Stomach (tissue), 9 donors: ENCODE results near the gene PLAAT3. TPM values are rescaled to one million over a fixed set of nuclear protein-coding genes. Genes with fewer than 3 reads are reported as not detected.

ENCODE experiments used
- DNase-seq, 2 donors: peaks; one replicate each; pipeline versions ENCODE4 v3.0.0 to v3.0.0-alpha.2; 2013 to 2019
- H3K27ac ChIP-seq, 5 donors: fragments of 200-600 bp in 4 of 5; sonication (generic) in 4 of 5; one replicate each; pipeline ENCODE4 v1.5.1; 2013 to 2019; ENCODE audit warnings: mild to moderate bottlenecking in 1 of 5, moderate library complexity in 1 of 5
- H3K27me3 ChIP-seq, 3 donors: fragments of 200-600 bp; sonication (generic); one replicate each; pipeline ENCODE4 v1.5.1; 2017 to 2019; ENCODE audit warnings: mixed run types in 1 of 3
- H3K36me3 ChIP-seq, 4 donors: fragments of 200-600 bp; sonication (generic); 1 replicate in 3 of 4; 2 replicates in 1 of 4; pipeline ENCODE4 v1.5.1; 2016 to 2019
- H3K4me1 ChIP-seq, 4 donors: fragments of 200-600 bp; sonication (generic); one replicate each; pipeline ENCODE4 v1.5.1; 2016 to 2019
- H3K4me3 ChIP-seq, 4 donors: fragments of 200-600 bp; sonication (generic) in 3 of 4; one replicate each; pipeline ENCODE4 v1.5.1; 2016 to 2019; ENCODE audit warnings: mild to moderate bottlenecking in 1 of 4
- H3K9me3 ChIP-seq, 4 donors: fragments of 200-600 bp; sonication (generic); one replicate each; pipeline ENCODE4 v1.5.1; 2016 to 2019
- CTCF ChIP-seq, 7 experiments: fragments of 450-650 bp in 4 of 7; fragments of 200-600 bp in 3 of 7; sonication (generic) in 3 of 7; IDR thresholded peaks; one replicate each; pipeline ENCODE4 v1.5.1; 2016 to 2019; ENCODE audit warnings: antibody characterized with exemption in 7 of 7, control low read depth in 2 of 7, mild to moderate bottlenecking in 1 of 7
- EP300 ChIP-seq: sonication (generic); formaldehyde crosslinking; IDR thresholded peaks from one replicate; pipeline ENCODE4 v1.6.1; 2017; ENCODE audit warnings: antibody characterized with exemption
- POLR2A ChIP-seq, 4 donors: fragments of 450-650 bp; IDR thresholded peaks; one replicate each; pipeline ENCODE4 v1.6.1; 2016; ENCODE audit warnings: antibody characterized with exemption in 4 of 4, control low read depth in 2 of 4, mild to moderate bottlenecking in 1 of 4, moderate library complexity in 1 of 4
- POLR2AphosphoS5 ChIP-seq, 3 donors: sonication (generic); formaldehyde crosslinking; IDR thresholded peaks; one replicate each; pipeline ENCODE4 v1.6.1; 2016; ENCODE audit warnings: antibody characterized with exemption in 3 of 3
- WGBS, 5 donors: extraction: QIAGEN DNeasy Blood & Tissue Kit in 3 of 5; methylation state at CpG; one replicate each; pipeline versions ENCODE4 v1.1.5 to v1.1.7; 2013 to 2018; 5-methylcytosine and 5-hydroxymethylcytosine counted together
- intact Hi-C: fragments of 100-400 bp; cut with DNase I; formaldehyde crosslinking; loops from one replicate; pipeline ENCODE4 v1.15.1; 2023; ENCODE audit warnings: low total_unique reads
- polyA plus RNA-seq, 3 donors: library from polyadenylated mRNA; stranded (reverse); fragments of 200-250 nt; gene quantifications; one replicate each; pipeline ENCODE4 v1.2.3, GENCODE V29; 2013
- total RNA-seq, 5 donors: library from RNA; depleted of rRNA; stranded (reverse); fragments of >200 nt; gene quantifications; one replicate each; pipeline versions ENCODE4 v1.1.0 to v1.2.3, GENCODE V29; 2014 to 2016
- donor health status: healthy with polysubstance abuse.
- donor health status: Bipolar disorder and iron deficiency.
- donor health status: healthy.

PLAAT3 gene
- total and polyA plus RNA-seq, 8 donors: 10.6 to 75.0 (median 38.5) TPM; not detected in 2

DNA sequence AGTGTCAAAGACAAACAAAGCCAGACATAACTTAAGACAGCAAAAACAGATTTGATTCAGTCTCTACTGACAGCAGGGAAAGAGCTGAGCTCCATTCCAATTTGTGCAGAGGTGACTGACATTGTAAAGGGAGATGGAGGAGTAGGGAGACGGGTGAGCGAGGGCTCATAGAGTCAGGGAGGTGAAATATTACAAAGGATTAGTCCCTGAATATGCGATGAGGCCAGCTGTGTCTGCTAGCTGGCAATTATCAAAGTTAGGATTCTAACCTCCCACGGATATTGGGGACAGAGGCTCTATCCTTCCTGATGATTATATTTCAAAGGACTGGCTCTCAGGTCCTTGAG, 59.4 kb downstream of the PLAAT3 start:
- intact Hi-C loops: no loop called here
- no peak for DNase-seq
- Histone ChIP-seq H3K4me1 (peaks cover 3 to 20% (median 9%) of the 10 kb centered on the region in 4 donors), H3K9me3 (no peaks in the 10 kb centered on the region), H3K27me3 (no peaks in the 10 kb centered on the region), H3K36me3 (no peaks in the 10 kb centered on the region), H3K27ac (no peak overlapping the region), H3K4me3 (no peak overlapping the region)
- WGBS, 5 donors: 76 to 85% (median 83%) methylated on average over 4 of the region's 4 CpGs
- TF ChIP-seq CTCF (IDR thresholded peaks at IDR 0.05) (no peak), POLR2AphosphoS5 (IDR thresholded peaks at IDR 0.05) (no peak), EP300 (no peak), POLR2A (IDR thresholded peaks at IDR 0.05) (no peak)

DNA sequence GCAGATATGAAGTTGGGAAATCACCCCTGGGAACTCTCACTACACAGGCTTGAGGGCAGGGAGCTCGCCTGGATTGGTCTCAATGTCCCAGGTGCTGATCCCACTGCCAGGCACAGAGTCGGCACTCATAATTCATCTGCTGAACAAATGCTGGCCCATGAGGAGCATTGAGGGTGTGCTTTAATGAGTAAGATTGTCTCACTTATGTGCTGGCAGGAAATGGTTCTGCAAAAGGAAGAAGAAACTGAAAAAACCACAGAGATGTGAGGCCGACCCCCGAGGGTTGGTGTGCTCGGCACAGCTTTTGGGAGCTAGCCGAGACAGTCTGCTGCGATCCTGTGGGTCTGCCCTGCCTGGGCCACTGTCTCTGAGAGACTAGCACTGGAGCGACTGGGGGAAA, 60.5 kb downstream of the PLAAT3 start:
- DNase-seq: no peak
- Histone ChIP-seq H3K9me3 (no peaks in the 10 kb centered on the region), H3K27me3 (no peaks in the 10 kb centered on the region), H3K27ac (peak overlapping the region in 2 of 5 donors; percentile 29 to 33), H3K36me3 (no peaks in the 10 kb centered on the region), H3K4me3 (no peak overlapping the region), H3K4me1 (peaks cover 0 to 11% (median 4%) of the 10 kb centered on the region in 4 donors)
- TF ChIP-seq CTCF (IDR thresholded peaks at IDR 0.05): no peak
- TF ChIP-seq POLR2A (IDR thresholded peaks at IDR 0.05): no peak
- TF ChIP-seq POLR2AphosphoS5 (IDR thresholded peaks at IDR 0.05): no peak
- no peak for TF ChIP-seq EP300
- intact Hi-C loops: no loop called here
- WGBS, 5 donors: 70 to 84% (median 77%) methylated on average over 8 of the region's 8 CpGs

DNA sequence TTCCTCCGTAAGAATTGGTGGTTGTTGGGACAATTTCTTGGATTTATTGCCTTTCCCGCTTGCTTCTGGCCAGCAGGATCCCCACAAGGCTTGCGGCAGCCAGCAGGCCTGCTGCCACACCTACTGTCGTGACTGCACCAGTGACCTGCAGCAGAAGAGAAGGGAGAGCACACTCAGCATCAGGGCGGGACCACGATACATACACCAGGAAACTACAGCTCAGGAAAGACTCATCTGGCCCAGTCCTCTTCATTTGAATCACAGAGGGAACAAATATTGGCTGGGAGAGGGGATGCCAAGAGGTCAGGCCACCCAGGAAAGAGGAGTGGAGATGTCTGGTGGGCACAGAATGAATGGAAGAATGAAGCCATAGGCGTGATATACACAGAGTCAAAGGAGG, 61.3 kb downstream of the PLAAT3 start:
- H3K4me3 ChIP-seq: no peak overlapping the region
- WGBS, 5 donors: 82 to 89% (median 85%) methylated on average over 7 of the region's 7 CpGs
- H3K9me3 ChIP-seq: no peaks in the 10 kb centered on the region
- H3K36me3 ChIP-seq: no peaks in the 10 kb centered on the region
- H3K4me1 ChIP-seq: peaks cover 0 to 4% (median 2%) of the 10 kb centered on the region in 4 donors
- TF ChIP-seq POLR2A (IDR thresholded peaks at IDR 0.05) (no peak), CTCF (IDR thresholded peaks at IDR 0.05) (no peak), POLR2AphosphoS5 (IDR thresholded peaks at IDR 0.05) (no peak), EP300 (no peak)
- DNase-seq: no peak
- no peaks in the 10 kb centered on the region for H3K27me3 ChIP-seq
- intact Hi-C loops: no loop called here
- peak overlapping the region in 1 of 5 donors; percentile 33 for H3K27ac ChIP-seq

DNA sequence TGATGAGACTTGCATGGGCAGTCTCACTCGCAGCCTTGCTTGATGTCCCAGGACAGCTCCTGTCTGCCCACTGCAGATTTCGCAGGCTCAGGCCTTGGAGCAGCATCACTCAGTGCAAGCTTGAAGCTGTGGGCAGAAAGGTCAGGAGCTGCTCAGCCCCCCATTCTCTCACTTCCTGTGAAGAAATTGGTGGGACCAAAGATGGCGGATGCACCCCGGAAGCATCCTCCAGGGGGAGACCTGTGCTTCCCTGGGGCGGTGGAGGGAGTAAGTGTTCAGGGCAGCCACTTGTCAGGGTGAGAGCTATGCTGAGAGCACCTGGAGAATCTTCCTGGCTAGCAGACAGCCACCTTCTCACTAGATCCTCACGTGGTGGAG, 62.4 kb downstream of the PLAAT3 start:
- H3K36me3 ChIP-seq: peaks cover 0 to 9% (median 8%) of the 10 kb centered on the region in 4 donors
- peak overlapping the region in 3 of 5 donors; percentile 8 to 11 (median 10) for H3K27ac ChIP-seq
- intact Hi-C loops: no loop called here
- 79 to 91% (median 88%) methylated on average over 6 of the region's 6 CpGs for WGBS, 5 donors
- no peaks in the 10 kb centered on the region for H3K9me3 ChIP-seq
- peak overlapping the region in 1 of 4 donors; percentile 9 for H3K4me3 ChIP-seq
- no peak for DNase-seq
- H3K4me1 ChIP-seq: peaks cover 0 to 4% (median 2%) of the 10 kb centered on the region in 4 donors
- H3K27me3 ChIP-seq: no peaks in the 10 kb centered on the region
- TF ChIP-seq POLR2AphosphoS5 (IDR thresholded peaks at IDR 0.05): no peak
- TF ChIP-seq EP300: no peak
- no peak for TF ChIP-seq CTCF (IDR thresholded peaks at IDR 0.05)
- TF ChIP-seq POLR2A (IDR thresholded peaks at IDR 0.05): no peak
